BJ (cell line): ENCODE results near the gene ALDH1L1. TPM values are rescaled to one million over a fixed set of nuclear protein-coding genes. Genes with fewer than 3 reads are reported as not detected.

ENCODE experiments used
- CTCF ChIA-PET: fragments of 350-600 bp; formaldehyde crosslinking; extraction: SDS; loops from one replicate; lab custom pipeline; 2021; ENCODE audit warnings: antibody characterized with exemption, inconsistent platforms; lab: Yijun Ruan, JAX
- POLR2A ChIA-PET: fragments of 300-600 bp; sonication (Branson Sonifier 250); formaldehyde crosslinking; extraction: SDS; loops from one replicate; lab custom pipeline; 2021; ENCODE audit warnings: antibody characterized with exemption; lab: Charles Lee
- DNase-seq: peaks from one replicate; pipeline ENCODE4 v3.0.0-alpha.2; 2011; ENCODE audit warnings: low read depth
- H3K27me3 ChIP-seq: 2 replicates; pipeline ENCODE4 v1.6.0; 2011; ENCODE audit warnings: low read length; ENCODE audit not compliant: control insufficient read depth, insufficient read depth
- H3K36me3 ChIP-seq: 2 replicates; pipeline ENCODE4 v1.5.1; 2011; ENCODE audit warnings: low read length; ENCODE audit not compliant: control insufficient read depth, insufficient read depth
- H3K4me3 ChIP-seq: 2 replicates; pipeline ENCODE4 v1.5.1; 2011; ENCODE audit warnings: low read depth, mild to moderate bottlenecking, control low read depth, low read length
- polyA plus RNA-seq: library from polyadenylated mRNA; depleted of rRNA; stranded (reverse); fragments of >200 nt; gene quantifications from 2 replicates; pipeline ENCODE4 v1.2.3, GENCODE V29; 2011
- TF ChIP-seq, protein P1 (sequence below): IDR thresholded peaks from 2 replicates; pipeline ENCODE4 v1.5.1; 2011; ENCODE audit warnings: low read depth, mild to moderate bottlenecking, control low read depth, inconsistent platforms, low read length, moderate library complexity; ENCODE audit not compliant: insufficient read depth

Gene ALDH1L1
- polyA plus RNA-seq, 1 experiment = 0.37 TPM

DNA sequence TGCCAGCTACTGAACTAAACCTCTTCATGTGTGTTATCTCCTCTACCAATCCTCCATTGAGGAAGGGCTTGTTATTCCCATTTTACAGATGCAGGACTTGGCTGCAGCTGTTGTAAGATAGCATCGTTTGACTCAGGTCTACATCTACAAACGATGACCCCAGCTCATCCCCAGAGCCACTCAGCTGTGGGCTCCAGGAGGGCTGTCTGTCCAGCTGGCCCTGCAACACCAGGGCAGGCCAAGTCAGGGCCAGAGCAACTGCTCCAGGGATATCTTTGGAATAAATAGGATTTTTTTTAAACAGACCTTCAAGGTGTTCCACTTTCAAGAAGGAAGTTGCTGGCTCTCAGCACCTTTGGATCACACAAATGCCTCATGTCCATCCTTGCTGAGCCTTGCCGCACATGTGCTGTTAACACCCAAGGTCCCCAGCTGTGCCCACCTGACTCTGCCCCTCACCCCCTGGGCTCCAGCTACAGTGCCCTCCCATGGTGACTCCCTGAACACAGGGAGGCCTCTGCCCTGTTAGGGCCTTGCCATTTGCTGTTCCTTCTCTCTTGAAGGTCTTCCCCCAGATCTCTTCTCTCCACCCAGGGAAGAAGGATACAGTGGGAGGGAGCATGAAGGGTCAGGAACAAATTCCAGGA lies 31.0 kb downstream of the ALDH1L1 start:
- Histone ChIP-seq H3K27me3 (peaks cover 7% of the 10 kb centered on the region), H3K4me3 (no peak overlapping the region), H3K36me3 (no peaks in the 10 kb centered on the region)
- no peak for DNase-seq
- ChIA-PET POLR2A (no interaction called here), CTCF (interaction anchor here (0.8 to 3.0 kb wide), 3 partner anchors 10 to 29 kb away, joined by 3 to 14 read pairs (median 3); no protein-coding TSS in a partner anchor)
- TF ChIP-seq, protein P1, sequence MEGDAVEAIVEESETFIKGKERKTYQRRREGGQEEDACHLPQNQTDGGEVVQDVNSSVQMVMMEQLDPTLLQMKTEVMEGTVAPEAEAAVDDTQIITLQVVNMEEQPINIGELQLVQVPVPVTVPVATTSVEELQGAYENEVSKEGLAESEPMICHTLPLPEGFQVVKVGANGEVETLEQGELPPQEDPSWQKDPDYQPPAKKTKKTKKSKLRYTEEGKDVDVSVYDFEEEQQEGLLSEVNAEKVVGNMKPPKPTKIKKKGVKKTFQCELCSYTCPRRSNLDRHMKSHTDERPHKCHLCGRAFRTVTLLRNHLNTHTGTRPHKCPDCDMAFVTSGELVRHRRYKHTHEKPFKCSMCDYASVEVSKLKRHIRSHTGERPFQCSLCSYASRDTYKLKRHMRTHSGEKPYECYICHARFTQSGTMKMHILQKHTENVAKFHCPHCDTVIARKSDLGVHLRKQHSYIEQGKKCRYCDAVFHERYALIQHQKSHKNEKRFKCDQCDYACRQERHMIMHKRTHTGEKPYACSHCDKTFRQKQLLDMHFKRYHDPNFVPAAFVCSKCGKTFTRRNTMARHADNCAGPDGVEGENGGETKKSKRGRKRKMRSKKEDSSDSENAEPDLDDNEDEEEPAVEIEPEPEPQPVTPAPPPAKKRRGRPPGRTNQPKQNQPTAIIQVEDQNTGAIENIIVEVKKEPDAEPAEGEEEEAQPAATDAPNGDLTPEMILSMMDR = no peak

DNA sequence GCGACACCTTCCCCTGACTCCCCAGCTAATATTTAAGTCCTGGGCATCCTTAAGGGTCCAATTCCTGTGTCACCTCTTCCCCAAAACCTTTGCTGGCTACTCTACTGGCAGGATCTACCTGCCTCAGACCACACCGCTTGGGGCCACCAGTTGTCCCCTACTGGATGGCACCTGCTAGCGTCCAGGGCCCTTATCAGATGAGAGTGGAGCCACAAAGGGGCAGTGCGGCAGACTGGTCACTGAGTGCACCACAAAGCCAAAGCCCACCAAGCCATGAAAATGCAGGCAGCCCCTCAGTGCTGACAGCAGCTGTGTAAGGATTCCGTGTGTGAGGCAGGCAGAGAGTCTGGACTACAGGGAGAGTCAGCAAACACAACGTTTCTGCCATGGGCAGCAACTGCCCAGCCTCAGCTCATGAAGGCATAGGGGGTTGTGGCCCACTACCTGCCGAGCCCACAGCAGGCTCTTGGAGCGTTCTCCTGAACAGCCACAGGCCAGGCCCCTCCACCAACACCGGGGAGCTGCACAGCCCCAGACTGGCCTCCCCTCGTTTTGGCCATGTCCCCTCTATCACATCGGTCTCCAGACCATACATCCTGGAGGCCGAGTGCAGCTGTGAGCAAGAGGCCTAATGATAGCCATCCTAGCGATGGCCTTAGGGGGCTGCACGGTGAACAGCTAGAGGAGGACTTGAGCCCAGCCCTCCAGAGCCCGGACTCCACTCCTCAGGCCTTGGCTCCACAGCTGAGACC lies 32.3 kb downstream of the ALDH1L1 start:
- H3K36me3 ChIP-seq = no peaks in the 10 kb centered on the region
- ChIA-PET POLR2A (no interaction called here), CTCF (interaction anchor here (1.6 kb wide), 1 partner anchor 13 kb away, joined by 5 read pairs; no protein-coding TSS in a partner anchor)
- TF ChIP-seq, protein P1 = no peak
- DNase-seq = no peak
- peaks cover 7% of the 10 kb centered on the region for H3K27me3 ChIP-seq
- H3K4me3 ChIP-seq = no peak overlapping the region

DNA sequence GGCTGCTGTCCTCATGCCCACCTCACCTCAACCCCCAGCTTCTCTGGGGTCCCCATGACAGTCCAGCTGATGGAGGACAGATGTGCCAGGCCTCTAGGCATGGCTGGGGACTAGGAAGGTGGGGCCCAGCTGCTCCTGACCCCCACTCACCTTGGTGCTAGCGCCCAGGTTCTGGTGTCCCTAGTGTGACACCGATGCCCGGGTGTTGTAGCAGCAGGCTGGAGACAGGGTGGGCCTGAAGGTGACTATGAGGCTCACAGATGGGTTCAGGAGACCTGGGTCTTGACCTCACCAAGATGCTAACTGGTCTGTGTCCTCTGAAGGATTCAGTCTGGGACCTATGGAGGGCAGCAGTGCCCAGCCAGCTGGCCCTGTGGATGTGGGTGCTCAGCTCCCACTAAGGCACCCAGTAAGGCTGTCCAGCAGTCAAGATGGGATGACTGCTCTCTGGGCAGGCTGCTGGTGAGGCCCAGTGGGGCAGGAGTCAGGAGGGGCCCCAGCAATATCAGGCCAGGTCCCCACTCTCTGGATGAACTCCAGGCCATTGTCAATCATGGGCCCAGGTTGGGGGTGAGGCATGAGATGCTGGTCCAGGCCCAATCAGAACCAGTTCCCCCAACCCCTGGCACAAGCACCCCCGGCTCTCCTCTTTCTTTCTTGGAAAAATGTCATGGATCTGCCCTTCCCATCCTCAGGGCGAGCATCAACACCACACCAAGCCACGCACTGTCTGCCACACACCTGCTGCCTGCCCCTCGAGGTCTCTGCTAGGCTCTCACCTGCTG lies 33.0 kb downstream of the ALDH1L1 start:
- no peaks in the 10 kb centered on the region for H3K36me3 ChIP-seq
- ChIA-PET POLR2A (no interaction called here), CTCF (interaction anchor here (1.6 kb wide), 1 partner anchor 12 kb away, joined by 5 read pairs; no protein-coding TSS in a partner anchor)
- DNase-seq = no peak
- H3K27me3 ChIP-seq = peaks cover 7% of the 10 kb centered on the region
- TF ChIP-seq, protein P1 = no peak
- no peak overlapping the region for H3K4me3 ChIP-seq

DNA sequence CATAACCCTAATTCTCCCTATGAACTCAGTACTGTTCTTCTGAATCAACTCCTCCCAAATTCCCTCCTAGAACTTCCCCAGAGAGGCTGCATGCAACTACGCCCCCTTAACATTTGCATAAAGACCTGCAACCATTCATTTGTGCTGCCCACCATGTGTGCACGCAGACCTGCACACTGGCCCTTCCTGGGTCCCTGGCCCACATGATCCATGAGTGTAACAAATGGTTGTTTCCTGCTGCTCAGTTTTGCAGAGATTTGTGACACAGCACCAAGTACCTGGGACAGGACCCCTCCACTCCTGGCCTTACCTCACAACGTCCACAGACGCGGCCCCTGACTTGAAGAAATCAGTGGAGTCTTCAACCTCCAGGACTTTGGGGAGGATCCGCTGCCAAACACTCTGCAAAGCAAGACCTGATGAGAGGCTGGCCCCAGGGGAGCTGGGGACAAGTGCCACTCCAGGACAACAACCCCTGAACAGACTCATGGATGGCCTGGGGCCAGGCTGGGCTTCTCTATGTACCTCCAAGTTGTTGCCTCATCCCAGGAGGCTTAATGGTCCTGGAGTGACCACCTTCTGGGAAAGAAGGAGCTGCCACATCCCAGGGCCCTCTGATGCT lies 33.8 kb downstream of the ALDH1L1 start:
- Histone ChIP-seq H3K27me3 (peaks cover 7% of the 10 kb centered on the region), H3K36me3 (no peaks in the 10 kb centered on the region), H3K4me3 (no peak overlapping the region)
- TF ChIP-seq, protein P1 = no peak
- POLR2A ChIA-PET = no interaction called here
- no peak for DNase-seq
- CTCF ChIA-PET = interaction anchor here (1.2 to 1.9 kb wide), 3 partner anchors 12 to 14 kb away, joined by 3 to 9 read pairs (median 5); no protein-coding TSS in a partner anchor
